DMS 273 treated with DMSO at 0.1 percent for 48 hours (cell line): ENCODE measurements around the gene NECAB2.
A peak's percentile ranks its signal among the peaks of the same experiment; 100 is the strongest.

Experiments
- DNase-seq: peaks from one replicate; lab custom pipeline; 2025; lab: John Stamatoyannopoulos, UW

Gene NECAB2

DNA sequence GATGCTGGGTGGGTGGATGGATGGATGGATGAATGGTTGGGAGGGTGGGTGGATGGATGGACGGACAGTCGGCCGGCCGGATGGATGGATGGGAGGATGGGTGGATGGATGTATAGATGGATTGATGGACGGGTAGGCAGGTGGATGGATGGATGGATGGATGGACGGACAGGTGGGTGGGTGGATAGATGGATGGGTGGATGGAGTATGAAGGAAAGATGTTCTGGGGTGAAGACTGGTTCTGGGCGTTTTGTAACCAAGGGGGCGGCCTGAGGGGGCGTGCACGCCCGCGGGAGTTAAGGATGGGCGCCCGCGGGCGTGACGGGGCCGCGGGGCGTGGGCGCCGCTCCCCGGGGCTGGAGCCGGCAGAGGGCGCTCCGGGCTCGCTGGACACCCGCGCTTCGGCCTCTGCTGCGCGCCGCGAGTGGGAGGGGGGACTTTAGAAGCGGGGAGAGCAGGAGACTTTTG, at the start of gene NECAB2:
Gene NECAB2, plus strand, starts transcription at position 407 of the 468 bp plus-strand sequence. CDS start 405 bp downstream, outside the sequence.
- DNase-seq = no peak

DNA sequence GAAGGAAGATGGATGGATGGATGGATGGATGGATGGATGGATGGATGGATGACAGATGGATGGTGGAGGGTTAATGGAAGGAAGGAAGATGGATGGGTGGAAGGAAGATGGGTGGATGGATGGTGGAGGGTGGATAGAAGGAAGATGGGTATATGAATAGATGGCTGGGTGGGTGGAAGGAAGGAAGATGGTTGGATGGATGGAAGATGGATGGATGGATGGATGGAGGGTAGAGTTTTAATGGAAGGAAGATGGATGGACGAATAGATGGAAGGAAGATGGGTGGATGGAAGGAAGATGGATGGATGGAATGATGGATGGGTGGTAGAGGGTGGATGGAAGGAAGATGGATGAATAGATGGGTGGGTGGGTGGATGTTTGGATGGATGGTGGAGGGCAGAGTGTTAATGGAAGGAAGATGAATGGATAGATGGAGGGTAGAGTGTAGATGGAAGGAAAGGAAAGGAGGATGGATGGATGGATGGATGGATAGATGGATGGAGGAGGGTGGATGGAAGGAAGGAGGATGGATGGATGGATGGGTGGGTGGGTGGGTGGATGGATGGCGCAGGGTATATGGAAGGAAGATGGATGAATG, 47.1 kb upstream of the NECAB2 start:
- DNase-seq = no peak

DNA sequence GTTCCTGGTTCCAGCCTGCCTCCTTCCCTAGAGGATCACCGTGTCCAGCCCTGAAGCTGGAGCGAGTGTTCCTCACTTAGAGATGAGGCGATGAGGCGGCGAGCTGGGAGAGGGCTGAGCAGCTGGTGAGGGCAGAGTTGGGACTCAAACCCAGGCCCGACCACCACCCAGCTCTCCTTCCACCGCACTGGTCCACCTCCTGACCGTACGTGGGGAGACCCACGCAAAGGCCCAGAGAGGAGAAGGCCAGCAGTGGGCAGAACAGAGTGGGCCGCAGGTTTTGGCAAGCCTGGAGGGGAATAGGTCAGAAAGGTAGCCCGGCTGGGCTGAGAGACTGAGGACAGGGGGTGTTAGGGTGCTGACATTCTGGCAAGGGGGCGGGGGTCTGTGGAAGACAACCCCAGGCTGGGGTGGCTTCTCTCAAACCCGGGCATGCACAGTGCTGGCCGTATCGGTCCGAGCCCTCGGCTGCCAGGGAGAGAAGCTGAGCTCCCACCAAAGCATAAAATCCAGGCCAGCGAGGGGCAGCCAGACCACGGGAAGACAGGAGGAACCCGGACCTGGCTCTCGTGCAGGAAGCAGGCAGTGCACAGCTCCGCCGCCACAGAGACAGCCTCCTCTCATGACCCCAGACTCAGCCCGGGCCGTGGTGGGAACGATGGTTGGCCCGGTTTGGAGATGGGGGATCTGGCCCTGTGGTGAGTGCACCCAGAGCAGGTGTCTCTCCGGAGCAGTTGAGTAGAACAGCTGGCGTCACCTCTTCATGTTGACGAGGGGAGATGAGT, 44.3 kb upstream of the NECAB2 start:
- no peak for DNase-seq

DNA sequence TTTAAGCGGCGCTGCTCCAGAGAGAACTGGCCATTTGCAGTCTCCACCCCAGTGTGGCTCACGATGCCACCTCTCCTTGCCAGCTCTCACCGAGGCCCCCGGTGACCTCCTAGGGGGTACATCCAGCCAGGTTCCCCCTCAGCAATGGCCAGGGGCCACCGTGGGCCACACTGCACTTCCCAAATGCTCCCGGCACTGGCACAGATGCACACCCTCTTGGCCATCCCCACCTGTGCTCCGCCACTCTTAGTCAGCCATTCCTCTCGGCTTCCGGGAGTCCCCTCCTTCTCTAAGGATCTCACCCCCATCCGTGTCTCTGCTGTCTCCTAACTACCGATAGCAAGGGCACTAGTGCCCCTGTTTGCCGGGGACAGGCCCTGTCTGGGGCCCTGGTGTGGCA, 43.4 kb upstream of the NECAB2 start:
- no peak for DNase-seq

DNA sequence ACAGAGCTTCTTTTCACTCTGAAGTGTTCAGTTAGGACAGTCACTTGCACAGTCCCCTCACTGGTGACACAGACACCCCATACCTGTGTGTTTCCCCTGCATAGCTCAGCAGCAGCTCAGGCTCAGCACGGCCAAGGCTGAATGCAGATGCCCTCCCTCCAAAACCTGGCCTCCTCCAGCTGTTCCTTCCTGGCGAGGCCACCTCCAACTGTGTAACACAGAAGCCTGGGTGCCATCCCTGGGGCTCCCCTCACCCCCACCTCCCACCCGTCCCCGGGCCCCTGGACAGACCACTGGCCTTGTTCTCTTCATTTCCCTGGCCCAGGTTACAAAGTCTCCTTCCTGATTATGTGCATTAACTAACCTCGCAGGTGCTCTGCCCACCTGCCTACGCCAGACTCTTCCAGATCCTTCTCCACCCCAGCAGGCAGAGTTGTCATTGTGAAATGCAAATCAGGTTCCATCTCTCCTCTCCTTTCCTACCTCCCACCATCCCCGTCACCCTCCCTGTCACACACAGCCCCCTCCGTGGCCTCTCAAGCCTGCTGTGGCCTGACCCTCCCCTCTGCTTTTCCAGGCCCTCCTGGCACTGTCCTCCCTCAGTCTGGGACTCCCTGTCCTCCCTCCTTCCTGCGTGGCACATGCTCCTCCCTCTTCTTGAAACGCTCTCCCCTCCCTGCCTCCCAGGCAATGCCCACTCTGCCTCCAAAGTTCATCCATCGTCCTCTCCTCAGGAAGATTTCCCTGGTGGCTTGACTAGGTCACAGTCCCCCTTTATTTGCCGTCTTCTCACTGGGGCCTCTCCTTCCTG, 42.7 kb upstream of the NECAB2 start:
- DNase-seq = no peak

DNA sequence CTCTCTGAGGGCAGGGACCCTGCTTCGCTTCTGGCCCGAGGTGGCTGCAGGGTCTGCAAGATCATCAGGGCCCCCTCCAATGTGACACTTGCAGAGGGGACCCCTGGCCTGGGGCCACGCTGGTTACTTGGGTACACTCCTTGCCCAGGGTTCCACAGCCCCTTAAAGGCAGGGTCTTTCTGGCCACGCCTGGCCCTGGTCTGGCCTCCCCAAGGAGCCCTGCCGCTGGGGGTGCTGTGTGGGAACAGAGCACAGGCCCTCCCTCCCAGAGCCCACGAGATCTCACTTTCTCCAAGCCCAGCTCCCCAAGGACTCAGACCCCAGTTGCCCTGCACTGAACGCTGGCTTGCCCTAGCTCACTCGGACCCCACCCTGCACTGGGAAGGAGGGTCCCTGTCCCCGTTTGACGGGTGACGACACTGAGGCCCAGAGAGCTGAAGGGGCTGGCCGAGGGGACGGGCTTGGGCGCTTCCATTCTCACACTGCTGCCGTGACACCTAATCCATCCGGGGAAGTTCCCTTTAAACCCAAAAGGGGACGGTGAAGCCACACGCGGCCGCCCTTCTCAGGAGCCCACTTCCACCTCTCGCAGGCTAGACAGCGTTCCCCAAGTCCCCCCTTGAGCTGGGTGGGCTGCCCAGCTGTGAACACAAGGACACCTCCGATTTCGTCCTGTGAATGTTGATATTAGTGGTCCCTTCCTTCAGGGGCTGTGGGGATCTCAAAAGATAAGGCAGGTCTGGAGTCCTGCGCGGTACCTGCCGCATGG, 41.9 kb upstream of the NECAB2 start:
- no peak for DNase-seq

DNA sequence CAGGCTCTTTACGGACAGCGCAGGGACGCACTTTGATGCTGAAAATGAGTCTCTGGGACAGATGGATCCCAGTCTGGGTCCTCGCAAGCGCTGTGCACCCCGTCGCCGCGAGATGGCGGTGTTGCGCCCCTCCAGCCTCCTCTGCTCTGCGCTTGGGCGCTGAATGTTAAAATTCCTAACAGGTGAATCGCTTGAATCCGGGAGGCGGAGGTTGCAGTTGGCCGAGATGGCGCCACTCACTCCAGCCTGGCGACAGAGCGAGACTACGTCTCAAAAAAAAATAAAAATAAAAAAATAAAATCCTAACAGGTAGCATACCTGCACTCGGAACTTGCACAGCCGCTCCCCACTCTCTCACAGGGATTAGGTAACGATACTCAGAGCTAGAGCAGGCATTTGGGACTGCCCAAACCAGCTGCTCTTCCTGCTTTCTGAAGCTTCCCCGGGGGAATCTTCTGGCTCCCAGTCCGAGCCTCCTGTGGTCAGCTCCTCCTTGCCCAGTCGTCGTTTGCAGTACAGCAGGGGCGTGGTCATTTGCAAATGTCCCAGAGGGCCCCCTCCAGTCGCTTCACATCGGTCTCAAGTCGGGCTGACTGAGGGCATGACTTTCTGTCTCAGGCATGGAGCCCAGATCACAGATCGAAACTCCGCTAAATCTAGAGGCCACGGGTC, 41.2 kb upstream of the NECAB2 start:
- peak; percentile 38 for DNase-seq

- no peak for DNase-seq
These were observed 39.5 kb upstream of the NECAB2 start for GRCh38 chr16:83928341-83929055.

GRCh38 chr16:83929811-83930555, 38.1 kb upstream of the NECAB2 start:
- DNase-seq = no peak

DNA sequence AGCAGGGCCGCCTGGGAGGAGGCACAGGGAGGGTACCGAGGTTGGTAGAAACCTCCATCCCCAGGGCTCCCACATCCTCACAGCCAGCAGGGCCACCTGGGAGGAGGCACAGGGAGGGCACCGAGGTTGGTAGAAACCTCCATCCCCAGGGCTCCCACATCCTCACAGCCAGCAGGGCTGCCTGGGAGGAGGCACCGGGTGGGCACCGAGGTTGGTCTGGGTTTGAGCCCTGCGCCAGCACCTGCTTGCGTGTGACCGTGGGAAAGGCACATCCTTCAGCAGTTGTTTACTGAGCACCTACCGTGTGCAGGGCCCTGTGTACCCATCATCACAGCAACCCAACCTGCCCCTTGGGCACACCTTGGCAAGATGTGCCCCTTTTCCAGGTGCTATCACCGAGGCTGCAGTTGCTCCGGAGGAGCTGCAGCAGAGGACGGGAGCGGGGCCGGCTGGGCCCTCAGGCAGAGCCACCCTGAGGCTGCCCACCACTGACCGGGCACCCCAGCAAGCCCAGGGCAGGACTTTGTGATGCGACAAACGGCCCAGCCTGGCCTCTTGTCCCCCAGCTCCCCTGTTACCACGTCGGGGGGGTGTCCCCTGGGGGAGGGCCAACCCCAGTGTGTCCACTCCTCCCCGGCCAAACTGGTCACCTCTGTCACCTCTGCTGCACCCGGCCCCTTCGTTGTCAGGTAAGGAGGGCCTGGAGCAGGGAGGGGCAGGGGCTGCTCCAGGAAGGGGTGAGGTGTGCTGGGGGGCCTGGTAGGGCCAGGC, 37.1 kb upstream of the NECAB2 start:
- no peak for DNase-seq

- DNase-seq = no peak
These were observed 36.5 kb upstream of the NECAB2 start for GRCh38 chr16:83931556-83931955.

- no peak for DNase-seq
These were observed 35.7 kb upstream of the NECAB2 start for GRCh38 chr16:83932304-83932703.

GRCh38 chr16:83932955-83933673, 34.9 kb upstream of the NECAB2 start:
- DNase-seq = no peak

DNA sequence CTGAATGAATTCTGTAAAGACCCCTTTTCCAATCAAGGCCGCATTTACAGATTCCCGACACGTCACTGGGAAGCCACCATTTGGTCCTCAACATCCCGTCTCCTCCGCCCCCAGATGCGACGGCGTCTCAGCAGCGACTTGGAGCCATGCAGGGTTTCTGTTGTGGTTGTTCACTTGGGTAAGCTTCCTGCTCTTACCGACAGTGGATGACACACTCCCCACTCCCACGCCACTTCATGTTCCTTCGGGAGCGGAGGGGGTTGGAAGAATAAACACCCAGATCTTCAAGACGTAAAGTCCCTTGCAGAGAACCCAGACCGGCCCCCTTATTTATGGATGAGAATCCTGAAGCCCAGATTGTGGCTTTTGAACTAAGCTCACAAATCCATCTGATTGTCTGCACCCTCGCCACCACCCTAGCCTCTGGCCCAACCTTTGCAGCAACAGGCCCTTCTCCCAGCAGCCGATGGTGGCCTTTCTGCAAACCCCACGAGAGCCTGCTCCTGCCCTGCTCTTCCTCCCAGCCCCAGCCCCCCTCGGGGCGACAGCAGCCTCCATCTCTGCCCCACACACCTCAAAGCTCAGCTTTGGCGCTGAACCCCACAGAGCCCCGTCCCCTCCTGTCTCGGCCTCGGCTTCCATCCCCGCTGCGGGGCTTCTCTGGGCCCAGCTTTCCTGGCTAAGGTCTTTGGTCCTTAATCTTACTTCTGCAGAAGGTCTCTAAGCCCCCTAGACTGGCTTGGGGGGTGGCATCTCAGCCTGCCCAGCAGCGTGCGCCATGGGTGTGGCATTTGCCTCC, 34.0 kb upstream of the NECAB2 start:
- no peak for DNase-seq

DNA sequence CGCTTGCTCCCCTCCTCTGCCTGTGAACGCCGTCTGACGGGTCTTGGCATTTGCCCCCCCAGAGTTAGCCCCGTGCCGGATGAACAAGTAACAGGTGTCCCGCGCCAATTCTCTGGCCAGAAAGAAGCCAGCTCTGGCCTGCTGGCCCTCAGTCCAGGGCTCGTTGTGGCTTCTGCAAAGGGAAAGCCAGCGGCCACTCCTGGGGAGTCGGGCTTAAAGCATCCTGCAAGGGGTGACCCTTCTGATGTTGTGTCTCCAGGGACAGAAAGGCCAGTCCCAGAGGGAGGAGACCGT, 33.4 kb upstream of the NECAB2 start:
- no peak for DNase-seq

GRCh38 chr16:83935005-83935857, 32.8 kb upstream of the NECAB2 start:
- no peak for DNase-seq

DNA sequence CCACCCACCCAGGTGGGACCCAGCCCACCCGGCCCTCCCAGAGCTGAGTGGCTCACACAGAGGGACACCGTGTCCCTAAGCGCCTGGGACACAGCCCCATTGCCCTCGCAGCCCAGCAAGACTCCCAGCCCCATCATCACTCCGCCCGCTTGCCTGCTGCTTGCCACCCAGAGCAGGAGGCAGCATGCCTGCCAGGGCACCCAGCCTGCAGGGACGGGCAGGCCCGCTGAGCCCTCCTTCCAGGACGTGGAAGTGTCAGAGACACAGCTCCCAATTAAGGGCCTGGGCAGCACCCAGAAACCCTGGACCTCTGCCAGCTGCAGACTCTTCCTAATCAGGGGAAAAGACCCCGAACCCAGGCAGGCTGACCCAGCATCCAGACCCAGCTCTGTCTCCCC, 32.2 kb upstream of the NECAB2 start:
- no peak for DNase-seq
